ENCODE results near the gene UNC13D. TPM values are rescaled to one million over a fixed set of nuclear protein-coding genes. Genes with fewer than 3 reads are reported as not detected.
A peak's percentile ranks its signal among the peaks of the same experiment; 100 is the strongest.
"Not testable (repeated sequence)": the region's sequence is repeated elsewhere in the genome, so short reads cannot be mapped to it uniquely, and the experiment has no call there.

Gene UNC13D
- total and polyA plus RNA-seq, 8 donors, result 4.7 to 29.0 (median 12.6) TPM

- Histone ChIP-seq H3K27ac (peak overlapping the region in 1 of 4 donors; percentile 9), H3K4me3 (no peak overlapping the region), H3K27me3 (no peaks in the 10 kb centered on the region), H3K4me1 (peaks cover 0 to 11% (median 9%) of the 10 kb centered on the region in 3 donors), H3K36me3 (no peaks in the 10 kb centered on the region), H3K9me3 (no peaks in the 10 kb centered on the region)
- no peak for FAIRE-seq
- intact Hi-C loops (cut with DNase I), result no loop called here
- peak in 1 of 4 donors; percentile 8 for ATAC-seq
- TF ChIP-seq CTCF (IDR thresholded peaks at IDR 0.05), result no peak
- 70 to 71% methylated on average over 23 of the region's 23 CpGs for WGBS, 2 donors
- no peak for DNase-seq
These were observed 25.3 kb upstream of the UNC13D start for GRCh38 chr17:75869282-75870141.

- peaks cover 0 to 11% (median 9%) of the 10 kb centered on the region in 3 donors for H3K4me1 ChIP-seq
- H3K36me3 ChIP-seq; FAIRE-seq; H3K27me3 ChIP-seq; H3K9me3 ChIP-seq; ATAC-seq; DNase-seq; H3K4me3 ChIP-seq; H3K27ac ChIP-seq; intact Hi-C loops (cut with DNase I): not testable (repeated sequence)
- 81 to 84% methylated on average over 12 of the region's 12 CpGs for WGBS, 2 donors
These were observed 24.6 kb upstream of the UNC13D start for GRCh38 chr17:75868730-75869281.

GRCh38 chr17:75865404-75866188, 21.4 kb upstream of the UNC13D start:
- H3K36me3 ChIP-seq, result not testable (repeated sequence)
- 76 to 78% methylated on average over 14 to 16 of the region's 17 CpGs for WGBS, 2 donors

GRCh38 chr17:75864887-75865286, 20.7 kb upstream of the UNC13D start:
- 84 to 93% methylated on average over 4 of the region's 4 CpGs for WGBS, 2 donors
- H3K4me3 ChIP-seq; DNase-seq; ATAC-seq; H3K9me3 ChIP-seq; H3K4me1 ChIP-seq; intact Hi-C loops (cut with DNase I); H3K27ac ChIP-seq; H3K27me3 ChIP-seq; H3K36me3 ChIP-seq; FAIRE-seq: not testable (repeated sequence)

More at GRCh38 chr17:75865404-75866188, 21.4 kb upstream of the UNC13D start:
- H3K4me1 ChIP-seq; H3K4me3 ChIP-seq; DNase-seq; H3K27ac ChIP-seq; FAIRE-seq; ATAC-seq; H3K9me3 ChIP-seq; H3K27me3 ChIP-seq; intact Hi-C loops (cut with DNase I): not testable (repeated sequence)

GRCh38 chr17:75864448-75864871, 20.3 kb upstream of the UNC13D start:
- FAIRE-seq (no peak), DNase-seq (no peak), ATAC-seq (peak in 3 of 4 donors; percentile 45 to 51 (median 51))
- no peak for TF ChIP-seq CTCF (IDR thresholded peaks at IDR 0.05)
- Histone ChIP-seq H3K27me3 (no peaks in the 10 kb centered on the region), H3K27ac (peak overlapping the region in 1 of 4 donors; percentile 15), H3K4me1 (no peaks in the 10 kb centered on the region), H3K36me3 (no peaks in the 10 kb centered on the region), H3K4me3 (no peak overlapping the region), H3K9me3 (no peaks in the 10 kb centered on the region)
- intact Hi-C loops (cut with DNase I), result no loop called here
- WGBS, 2 donors, result 75 to 80% methylated on average over 8 of the region's 8 CpGs

GRCh38 chr17:75861927-75862317, 17.7 kb upstream of the UNC13D start:
- 76 to 77% methylated on average over 9 of the region's 9 CpGs for WGBS, 2 donors
- no peak for TF ChIP-seq CTCF (IDR thresholded peaks at IDR 0.05)
- H3K27me3 ChIP-seq, result no peaks in the 10 kb centered on the region
- H3K36me3 ChIP-seq, result no peaks in the 10 kb centered on the region
- no peak for FAIRE-seq
- intact Hi-C loops (cut with DNase I), result no loop called here
- H3K4me3 ChIP-seq, result no peak overlapping the region
- no peak for DNase-seq
- no peaks in the 10 kb centered on the region for H3K4me1 ChIP-seq
- H3K9me3 ChIP-seq, result no peaks in the 10 kb centered on the region
- peak in 1 of 4 donors; percentile 7 for ATAC-seq
- H3K27ac ChIP-seq, result no peak overlapping the region

GRCh38 chr17:75859358-75859757, 15.2 kb upstream of the UNC13D start:
- H3K27ac ChIP-seq, result peak overlapping the region in 2 of 4 donors; percentile 62 to 72
- H3K4me3 ChIP-seq; DNase-seq; H3K4me1 ChIP-seq; FAIRE-seq; H3K27me3 ChIP-seq; H3K36me3 ChIP-seq; ATAC-seq; intact Hi-C loops (cut with DNase I); H3K9me3 ChIP-seq: not testable (repeated sequence)
- 84 to 88% methylated on average over 10 of the region's 10 CpGs for WGBS, 2 donors

All from pancreas (tissue), 10 donors.